Measurements from ENCODE around the gene KRTAP10-5. TPM values are rescaled to one million over a fixed set of nuclear protein-coding genes. Genes with fewer than 3 reads are reported as not detected.
"Not testable (repeated sequence)": the region's sequence is repeated elsewhere in the genome, so short reads cannot be mapped to it uniquely, and the experiment has no call there.

Gene KRTAP10-5
- not detected for total RNA-seq

GRCh38 chr21:44580231-44580821 is at the start of gene KRTAP10-5:
Gene KRTAP10-5 (minus strand): TSS chr21:44580604. CDS start chr21:44580578, 26 bp downstream.
- H3K27me3 ChIP-seq, result peaks cover 3 to 18% (median 5%) of the 10 kb centered on the region in 3 donors
- peaks cover 0 to 12% (median 0%) of the 10 kb centered on the region in 3 donors for H3K9me3 ChIP-seq
- in situ Hi-C loops (cut with MboI; ENCODE audit: low sequenced_read_pairs in 4 of 4); ATAC-seq; H3K27ac ChIP-seq; H3K4me3 ChIP-seq; H3K36me3 ChIP-seq; intact Hi-C loops (cut with DNase I; ENCODE audit: low total_unique reads); H3K4me1 ChIP-seq; DNase-seq: not testable (repeated sequence)

GRCh38 chr21:44628707-44629391 is 48.4 kb upstream of the KRTAP10-5 start:
- DNase-seq (no peak), ATAC-seq (no peak)
- Histone ChIP-seq H3K4me3 (no peak overlapping the region), H3K9me3 (no peaks in the 10 kb centered on the region), H3K27ac (no peak overlapping the region), H3K36me3 (no peaks in the 10 kb centered on the region), H3K27me3 (peaks cover 0 to 16% (median 14%) of the 10 kb centered on the region in 3 donors), H3K4me1 (no peaks in the 10 kb centered on the region)
- in situ Hi-C loops (cut with MboI; ENCODE audit: low sequenced_read_pairs in 4 of 4) (no loop called here), intact Hi-C loops (cut with DNase I; ENCODE audit: low total_unique reads) (no loop called here)
- TF ChIP-seq CTCF (IDR thresholded peaks at IDR 0.05 in 4 of 5, conservative IDR thresholded peaks at IDR 0.05 in 1 of 5) (no peak), POLR2A (IDR thresholded peaks at IDR 0.05) (no peak)

GRCh38 chr21:44627831-44628233 is 47.4 kb upstream of the KRTAP10-5 start:
- intact Hi-C loops (cut with DNase I; ENCODE audit: low total_unique reads); H3K9me3 ChIP-seq; ATAC-seq; H3K4me3 ChIP-seq; H3K36me3 ChIP-seq; H3K27ac ChIP-seq; DNase-seq; in situ Hi-C loops (cut with MboI; ENCODE audit: low sequenced_read_pairs in 4 of 4); H3K4me1 ChIP-seq: not testable (repeated sequence)
- H3K27me3 ChIP-seq, result peaks cover 0 to 16% (median 14%) of the 10 kb centered on the region in 3 donors

- in situ Hi-C loops (cut with MboI; ENCODE audit: low sequenced_read_pairs in 4 of 4); H3K4me3 ChIP-seq; H3K27ac ChIP-seq; H3K4me1 ChIP-seq; intact Hi-C loops (cut with DNase I; ENCODE audit: low total_unique reads); H3K36me3 ChIP-seq; H3K9me3 ChIP-seq; ATAC-seq; DNase-seq: not testable (repeated sequence)
- H3K27me3 ChIP-seq, result peaks cover 0 to 16% (median 14%) of the 10 kb centered on the region in 3 donors
These were observed 46.9 kb upstream of the KRTAP10-5 start for GRCh38 chr21:44627181-44627822.

- no peak for TF ChIP-seq POLR2A (IDR thresholded peaks at IDR 0.05)
- TF ChIP-seq CTCF (IDR thresholded peaks at IDR 0.05 in 4 of 5, conservative IDR thresholded peaks at IDR 0.05 in 1 of 5), result no peak
- DNase-seq, result no peak
- no peaks in the 10 kb centered on the region for H3K36me3 ChIP-seq
- no peaks in the 10 kb centered on the region for H3K4me1 ChIP-seq
- H3K4me3 ChIP-seq, result no peak within 1 kb of the TSS
- no peaks in the 10 kb centered on the region for H3K9me3 ChIP-seq
- H3K27me3 ChIP-seq, result peaks cover 0 to 16% (median 14%) of the 10 kb centered on the region in 3 donors
- in situ Hi-C loops (cut with MboI; ENCODE audit: low sequenced_read_pairs in 4 of 4) (no loop called here), intact Hi-C loops (cut with DNase I; ENCODE audit: low total_unique reads) (no loop called here)
- H3K27ac ChIP-seq, result no peak within 1 kb of the TSS
- ATAC-seq, result no peak
These were observed 46.3 kb upstream of the KRTAP10-5 start, which contains the start of gene KRTAP10-9 for GRCh38 chr21:44626673-44627143. Gene KRTAP10-9 (plus strand): TSS chr21:44627093. CDS start chr21:44627172, 79 bp downstream.

- no peak for DNase-seq
- Histone ChIP-seq H3K4me3 (no peak overlapping the region), H3K4me1 (no peaks in the 10 kb centered on the region), H3K27me3 (peaks cover 0 to 16% (median 14%) of the 10 kb centered on the region in 3 donors), H3K27ac (no peak overlapping the region), H3K9me3 (no peaks in the 10 kb centered on the region), H3K36me3 (no peaks in the 10 kb centered on the region)
- in situ Hi-C loops (cut with MboI; ENCODE audit: low sequenced_read_pairs in 4 of 4), result no loop called here
- intact Hi-C loops (cut with DNase I; ENCODE audit: low total_unique reads), result no loop called here
- ATAC-seq, result no peak
- TF ChIP-seq POLR2A (IDR thresholded peaks at IDR 0.05) (no peak), CTCF (IDR thresholded peaks at IDR 0.05 in 4 of 5, conservative IDR thresholded peaks at IDR 0.05 in 1 of 5) (no peak)
These were observed 45.9 kb upstream of the KRTAP10-5 start for GRCh38 chr21:44626262-44626661.

Measured in gastrocnemius medialis (tissue), 4 donors.